ENCODE results near the gene CYP2E1.
A peak's percentile ranks its signal among the peaks of the same experiment; 100 is the strongest.
"Not testable (repeated sequence)": the region's sequence is repeated elsewhere in the genome, so short reads cannot be mapped to it uniquely, and the experiment has no call there.

Gene CYP2E1

DNA sequence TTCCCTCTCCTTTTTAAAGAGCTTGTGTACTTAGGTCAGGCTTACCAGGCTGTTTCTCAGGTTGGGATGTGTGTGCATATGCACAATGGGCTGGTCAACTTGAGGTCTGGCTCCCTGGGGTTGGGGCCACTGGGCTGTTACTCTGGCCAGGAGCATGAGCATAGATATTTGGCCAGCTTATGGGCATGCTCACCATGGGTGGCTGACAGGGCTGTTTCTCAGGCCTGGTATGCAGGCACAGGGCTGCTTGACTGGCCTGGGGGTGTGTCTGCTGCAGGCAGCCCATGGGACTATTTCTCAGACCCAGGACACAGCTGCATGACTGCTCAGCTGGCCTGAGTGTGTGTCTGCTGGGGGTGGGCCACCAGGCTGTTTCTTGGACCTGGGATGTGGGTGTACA lies 38.8 kb upstream of the CYP2E1 start:
- TF ChIP-seq, protein P1, sequence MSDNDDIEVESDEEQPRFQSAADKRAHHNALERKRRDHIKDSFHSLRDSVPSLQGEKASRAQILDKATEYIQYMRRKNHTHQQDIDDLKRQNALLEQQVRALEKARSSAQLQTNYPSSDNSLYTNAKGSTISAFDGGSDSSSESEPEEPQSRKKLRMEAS (IDR thresholded peaks at IDR 0.05; ENCODE audit: low read depth, low read length): no peak
- TF ChIP-seq MYC (IDR thresholded peaks at IDR 0.05; ENCODE audit: low read depth, low read length): no peak
- TF ChIP-seq POLR2A (IDR thresholded peaks at IDR 0.05; ENCODE audit: extremely low read depth, insufficient read length): no peak
- TF ChIP-seq, protein P2, sequence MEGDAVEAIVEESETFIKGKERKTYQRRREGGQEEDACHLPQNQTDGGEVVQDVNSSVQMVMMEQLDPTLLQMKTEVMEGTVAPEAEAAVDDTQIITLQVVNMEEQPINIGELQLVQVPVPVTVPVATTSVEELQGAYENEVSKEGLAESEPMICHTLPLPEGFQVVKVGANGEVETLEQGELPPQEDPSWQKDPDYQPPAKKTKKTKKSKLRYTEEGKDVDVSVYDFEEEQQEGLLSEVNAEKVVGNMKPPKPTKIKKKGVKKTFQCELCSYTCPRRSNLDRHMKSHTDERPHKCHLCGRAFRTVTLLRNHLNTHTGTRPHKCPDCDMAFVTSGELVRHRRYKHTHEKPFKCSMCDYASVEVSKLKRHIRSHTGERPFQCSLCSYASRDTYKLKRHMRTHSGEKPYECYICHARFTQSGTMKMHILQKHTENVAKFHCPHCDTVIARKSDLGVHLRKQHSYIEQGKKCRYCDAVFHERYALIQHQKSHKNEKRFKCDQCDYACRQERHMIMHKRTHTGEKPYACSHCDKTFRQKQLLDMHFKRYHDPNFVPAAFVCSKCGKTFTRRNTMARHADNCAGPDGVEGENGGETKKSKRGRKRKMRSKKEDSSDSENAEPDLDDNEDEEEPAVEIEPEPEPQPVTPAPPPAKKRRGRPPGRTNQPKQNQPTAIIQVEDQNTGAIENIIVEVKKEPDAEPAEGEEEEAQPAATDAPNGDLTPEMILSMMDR (IDR thresholded peaks at IDR 0.05; ENCODE audit: low read depth, low read length): no peak
- H3K4me3 ChIP-seq (ENCODE audit: low read depth, low read length): no peak overlapping the region
- no peak for DNase-seq (ENCODE audit: low read depth)

DNA sequence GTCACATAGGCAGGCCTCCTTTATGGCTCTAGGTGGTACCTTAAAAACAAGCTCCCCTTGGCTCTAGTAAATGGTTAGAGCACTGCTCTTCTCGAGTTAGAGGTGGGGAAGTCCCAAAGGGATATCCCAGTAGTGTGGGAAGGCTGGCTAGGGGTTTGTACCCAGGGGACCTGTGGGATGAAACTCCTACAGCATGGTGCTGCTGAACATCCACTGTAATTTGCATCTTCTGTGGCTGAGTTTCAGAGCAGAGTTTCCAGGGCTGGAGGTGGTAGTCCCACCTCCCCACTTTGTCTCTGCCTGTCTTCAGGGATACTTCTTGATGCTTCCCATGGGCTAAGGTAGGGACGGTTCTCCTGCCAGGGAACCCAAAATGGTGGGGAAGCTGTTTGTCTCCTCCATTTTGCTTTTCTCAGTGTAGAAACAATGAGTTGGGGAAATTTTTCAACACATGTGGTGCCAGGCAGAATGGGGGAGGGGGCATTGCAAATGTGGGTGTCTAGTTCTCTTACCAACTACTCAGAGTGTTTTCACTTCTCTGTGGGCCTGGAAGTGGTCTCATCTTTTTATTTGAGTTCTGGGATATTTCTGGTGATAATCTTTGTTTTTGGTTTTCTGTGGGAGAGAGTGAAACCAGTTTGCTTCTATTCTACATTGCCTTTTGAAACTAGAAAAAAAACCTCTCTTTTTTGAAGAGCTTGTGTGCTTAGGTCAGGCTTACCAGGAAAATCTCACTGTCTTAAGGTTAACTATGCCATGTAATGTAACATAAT lies 37.2 kb upstream of the CYP2E1 start:
- no peak for DNase-seq (ENCODE audit: low read depth)

DNA sequence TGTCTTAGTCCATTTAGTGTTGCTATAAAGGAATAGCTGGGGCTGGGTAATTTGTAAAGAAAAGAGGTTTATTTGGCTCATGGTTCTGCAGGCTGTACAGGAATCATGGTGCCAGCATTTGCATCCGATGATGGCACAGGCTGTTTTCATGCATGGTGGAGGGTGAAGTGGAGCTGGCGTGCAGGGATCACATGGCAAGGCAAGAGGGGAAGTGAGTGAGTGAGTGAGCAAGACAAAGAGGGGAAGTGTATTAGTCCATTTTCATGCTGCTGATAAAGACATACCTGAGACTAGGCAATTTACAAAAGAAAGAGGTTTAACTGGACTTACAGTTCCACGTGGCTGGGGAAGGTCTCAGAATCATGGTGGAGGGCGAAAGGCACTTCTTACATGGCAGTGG lies 33.6 kb upstream of the CYP2E1 start:
- not testable (repeated sequence) for H3K4me3 ChIP-seq (ENCODE audit: low read depth, low read length); DNase-seq (ENCODE audit: low read depth)

More for the DNA sequence above, 37.2 kb upstream of the CYP2E1 start:
- no peak overlapping the region for H3K4me3 ChIP-seq (ENCODE audit: low read depth, low read length)
- no peak for TF ChIP-seq MYC (IDR thresholded peaks at IDR 0.05; ENCODE audit: low read depth, low read length)

DNA sequence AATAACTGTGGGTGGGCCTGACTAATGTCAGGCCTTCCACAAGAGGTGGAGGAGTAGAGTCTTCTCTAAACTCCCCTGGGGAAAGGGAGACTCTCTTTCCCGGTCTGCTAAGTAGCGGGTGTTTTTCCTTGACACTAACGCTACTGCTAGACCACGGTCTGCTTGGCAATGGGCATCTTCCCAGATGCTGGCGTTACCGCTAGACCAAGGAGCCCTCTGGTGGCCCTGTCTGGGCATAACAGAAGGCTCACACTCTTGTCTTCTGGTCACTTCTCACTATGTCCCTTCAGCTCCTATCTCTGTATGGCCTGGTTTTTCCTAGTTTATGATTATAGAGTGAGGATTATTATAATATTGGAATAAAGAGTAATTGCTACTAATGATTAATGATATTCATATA lies 29.8 kb upstream of the CYP2E1 start:
- peak; percentile 28 for DNase-seq (ENCODE audit: low read depth)
- TF ChIP-seq, protein P2 (IDR thresholded peaks at IDR 0.05; ENCODE audit: low read depth, low read length): peak; percentile 22
- H3K4me3 ChIP-seq (ENCODE audit: low read depth, low read length): not testable (repeated sequence)

DNA sequence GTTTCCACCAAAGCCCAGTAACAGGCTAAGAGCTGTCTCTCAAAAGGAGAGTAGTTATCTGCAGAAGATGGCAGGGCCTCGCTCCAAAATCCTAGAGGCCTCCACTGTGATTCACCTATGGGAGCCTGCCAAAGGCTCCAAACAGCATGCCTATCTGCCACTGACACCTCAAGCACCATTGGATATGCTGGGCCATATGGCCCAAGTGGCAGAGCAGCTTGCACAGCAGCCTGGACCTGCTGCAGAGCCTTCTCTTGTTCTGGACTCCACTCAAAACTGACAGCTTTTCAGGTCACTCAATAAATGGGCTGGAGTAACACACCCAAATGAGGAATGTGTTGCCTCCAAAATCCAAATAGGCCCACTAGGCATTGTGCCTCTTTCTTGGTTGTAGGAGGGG lies 28.0 kb upstream of the CYP2E1 start:
- not testable (repeated sequence) for H3K4me3 ChIP-seq (ENCODE audit: low read depth, low read length); DNase-seq (ENCODE audit: low read depth)

DNA sequence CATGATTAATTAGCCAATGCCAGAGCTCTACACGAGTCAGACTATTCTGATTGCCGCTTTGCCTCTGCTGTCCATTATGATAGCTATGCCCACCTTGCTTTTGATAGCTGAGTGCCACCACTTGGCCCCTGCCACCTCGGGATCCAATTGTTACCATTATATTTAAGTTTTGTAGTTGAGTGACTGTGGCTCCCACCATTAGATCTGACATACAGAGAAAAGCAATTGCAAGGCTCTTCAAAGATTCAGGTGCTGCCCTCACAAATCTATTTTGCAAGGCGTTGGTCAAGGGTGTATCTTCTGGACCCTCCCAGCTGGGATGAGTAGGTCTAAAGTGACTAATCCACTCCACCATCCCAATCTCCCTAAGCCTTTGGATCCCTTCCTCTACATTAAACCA lies 26.3 kb upstream of the CYP2E1 start:
- H3K4me3 ChIP-seq (ENCODE audit: low read depth, low read length): not testable (repeated sequence)

DNA sequence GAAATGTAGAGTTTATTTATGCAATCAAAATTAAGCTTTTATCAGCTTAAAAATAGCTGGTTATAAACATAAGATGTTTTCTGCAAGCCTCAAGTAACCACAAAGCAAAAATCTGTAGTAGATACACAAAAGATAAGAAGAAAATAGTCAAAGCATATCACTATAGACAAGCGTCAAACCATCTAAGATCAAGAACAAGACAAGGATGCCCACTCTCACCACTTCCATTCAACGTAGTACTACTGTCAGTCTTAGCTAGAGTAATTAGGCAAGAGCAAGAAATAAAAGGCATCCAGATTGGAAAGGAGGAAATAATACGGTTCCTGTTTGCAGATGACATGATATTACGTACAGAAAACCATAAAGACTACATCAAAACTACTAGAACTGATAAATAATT lies 17.5 kb upstream of the CYP2E1 start:
- no peak for DNase-seq (ENCODE audit: low read depth)
- TF ChIP-seq MYC (IDR thresholded peaks at IDR 0.05; ENCODE audit: low read depth, low read length) (no peak), POLR2A (IDR thresholded peaks at IDR 0.05; ENCODE audit: extremely low read depth, insufficient read length) (no peak)
- TF ChIP-seq, protein P2 (IDR thresholded peaks at IDR 0.05; ENCODE audit: low read depth, low read length): no peak
- TF ChIP-seq, protein P1 (IDR thresholded peaks at IDR 0.05; ENCODE audit: low read depth, low read length): no peak
- H3K4me3 ChIP-seq (ENCODE audit: low read depth, low read length): no peak overlapping the region

More for the DNA sequence above, 26.3 kb upstream of the CYP2E1 start:
- DNase-seq (ENCODE audit: low read depth): not testable (repeated sequence)

DNA sequence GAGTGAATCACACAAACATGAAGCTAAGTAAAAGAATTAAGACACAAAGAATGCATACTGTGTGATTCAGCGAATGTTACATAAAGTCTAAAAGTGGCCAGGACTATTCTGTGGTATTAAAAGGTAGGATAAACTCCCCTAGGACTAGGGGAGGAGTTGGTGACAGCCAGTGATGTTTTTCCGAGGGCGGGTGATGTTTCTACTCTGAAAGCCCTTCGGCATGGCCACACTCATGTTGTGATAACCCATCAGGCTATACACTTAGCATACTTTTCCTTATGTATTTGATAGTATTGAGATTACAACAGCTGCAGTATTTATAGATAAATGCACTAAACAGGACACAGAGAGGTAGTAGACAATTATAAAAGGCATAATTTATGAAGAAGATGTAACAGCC lies 15.8 kb upstream of the CYP2E1 start:
- TF ChIP-seq, protein P2 (IDR thresholded peaks at IDR 0.05; ENCODE audit: low read depth, low read length): no peak
- TF ChIP-seq POLR2A (IDR thresholded peaks at IDR 0.05; ENCODE audit: extremely low read depth, insufficient read length): no peak
- no peak for TF ChIP-seq MYC (IDR thresholded peaks at IDR 0.05; ENCODE audit: low read depth, low read length)
- TF ChIP-seq, protein P1 (IDR thresholded peaks at IDR 0.05; ENCODE audit: low read depth, low read length): no peak
- no peak overlapping the region for H3K4me3 ChIP-seq (ENCODE audit: low read depth, low read length)
- DNase-seq (ENCODE audit: low read depth): no peak
